ENCODE measurements around the gene SCO2.

SCO2 gene

DNA sequence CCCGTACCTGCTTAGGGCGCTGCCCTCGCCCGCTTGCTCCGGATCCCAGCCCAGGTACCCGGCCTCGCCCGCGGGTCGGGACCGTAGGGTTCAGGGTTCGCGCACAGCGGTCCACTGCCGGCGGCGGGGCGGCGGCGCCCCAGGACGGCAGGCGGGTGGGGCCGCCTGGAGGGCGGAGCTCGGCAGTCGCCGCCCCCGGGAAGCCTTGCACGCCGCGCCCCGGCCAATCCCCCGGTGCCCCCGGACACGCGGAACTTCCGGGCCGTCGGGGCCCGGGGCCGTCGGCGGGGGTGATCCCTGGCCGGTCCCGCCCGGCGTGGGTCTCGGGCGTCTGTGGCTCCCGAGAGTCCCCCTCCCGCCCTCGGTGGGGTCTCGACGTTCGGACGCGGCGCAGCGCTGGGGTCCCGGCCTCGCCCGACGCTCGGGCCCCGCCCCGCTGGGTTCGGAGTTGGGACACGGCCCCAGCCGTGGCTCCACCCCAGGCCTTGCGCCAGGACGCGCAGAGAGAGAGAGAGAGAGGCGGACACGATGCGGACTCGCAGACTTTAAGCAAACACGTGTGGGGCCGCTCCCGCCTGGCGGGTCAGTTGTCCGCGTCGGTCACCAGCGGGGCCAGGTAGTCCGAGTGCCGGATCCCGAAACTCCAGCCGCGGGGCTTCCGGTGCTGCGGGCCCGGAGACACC is 4.6 kb upstream of the SCO2 start, which contains the start of gene TYMP:
Gene TYMP (minus strand): TSS at position 116 of the 683 bp plus-strand sequence. CDS start 303 bp downstream, outside the sequence.
- DNase-seq (ENCODE audit: low read depth, low spot score): no peak
- POLR2A ChIA-PET: interaction anchor here (1.0 to 1.4 kb wide), 2 partner anchors 10 to 35 kb away, joined by 3 read pairs; no protein-coding TSS in a partner anchor
- TF ChIP-seq, protein P1, sequence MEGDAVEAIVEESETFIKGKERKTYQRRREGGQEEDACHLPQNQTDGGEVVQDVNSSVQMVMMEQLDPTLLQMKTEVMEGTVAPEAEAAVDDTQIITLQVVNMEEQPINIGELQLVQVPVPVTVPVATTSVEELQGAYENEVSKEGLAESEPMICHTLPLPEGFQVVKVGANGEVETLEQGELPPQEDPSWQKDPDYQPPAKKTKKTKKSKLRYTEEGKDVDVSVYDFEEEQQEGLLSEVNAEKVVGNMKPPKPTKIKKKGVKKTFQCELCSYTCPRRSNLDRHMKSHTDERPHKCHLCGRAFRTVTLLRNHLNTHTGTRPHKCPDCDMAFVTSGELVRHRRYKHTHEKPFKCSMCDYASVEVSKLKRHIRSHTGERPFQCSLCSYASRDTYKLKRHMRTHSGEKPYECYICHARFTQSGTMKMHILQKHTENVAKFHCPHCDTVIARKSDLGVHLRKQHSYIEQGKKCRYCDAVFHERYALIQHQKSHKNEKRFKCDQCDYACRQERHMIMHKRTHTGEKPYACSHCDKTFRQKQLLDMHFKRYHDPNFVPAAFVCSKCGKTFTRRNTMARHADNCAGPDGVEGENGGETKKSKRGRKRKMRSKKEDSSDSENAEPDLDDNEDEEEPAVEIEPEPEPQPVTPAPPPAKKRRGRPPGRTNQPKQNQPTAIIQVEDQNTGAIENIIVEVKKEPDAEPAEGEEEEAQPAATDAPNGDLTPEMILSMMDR (IDR thresholded peaks at IDR 0.05; ENCODE audit: insufficient read depth, low read length, missing control alignments): no peak

DNA sequence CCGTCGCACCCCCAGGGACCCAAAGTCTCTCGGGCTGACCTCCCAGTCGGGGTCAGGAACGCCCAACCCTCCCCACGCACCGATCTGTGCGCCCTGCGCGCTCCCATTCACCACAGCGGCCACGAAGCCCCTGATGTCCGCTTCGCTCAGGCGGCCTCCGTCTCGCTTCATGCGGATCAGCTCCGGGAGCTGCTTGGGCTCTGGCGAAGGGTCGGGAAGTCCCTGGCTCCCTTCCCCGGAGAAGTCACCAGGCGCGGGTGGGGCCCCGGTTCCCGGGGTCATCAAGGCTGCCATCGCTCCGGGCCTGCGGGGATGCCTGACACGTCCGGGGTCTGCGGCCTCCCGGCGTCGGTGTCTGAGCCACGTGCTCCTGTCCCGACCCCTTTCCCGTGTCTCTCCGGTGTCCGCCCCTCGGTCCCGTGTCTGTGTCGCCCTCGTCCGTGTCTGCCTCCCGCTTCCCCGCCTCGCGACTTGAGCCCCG is 4.1 kb upstream of the SCO2 start:
- CTCF ChIA-PET: interaction anchor here (2.7 to 3.3 kb wide), 2 partner anchors 10 to 91 kb away, joined by 9 to 20 read pairs; no protein-coding TSS in a partner anchor
- no peak for DNase-seq (ENCODE audit: low read depth, low spot score)
- POLR2A ChIA-PET: interaction anchor here (1.0 to 1.4 kb wide), 2 partner anchors 10 to 35 kb away, joined by 3 read pairs; no protein-coding TSS in a partner anchor
- TF ChIP-seq, protein P1 (IDR thresholded peaks at IDR 0.05; ENCODE audit: insufficient read depth, low read length, missing control alignments): no peak
- peak overlapping the region; percentile 42 for H3K4me3 ChIP-seq (ENCODE audit: low read depth, low read length)

More for the DNA sequence above, 4.6 kb upstream of the SCO2 start, which contains the start of gene TYMP:
- CTCF ChIA-PET: interaction anchor here (2.7 to 3.3 kb wide), 2 partner anchors 10 to 91 kb away, joined by 9 to 20 read pairs; no protein-coding TSS in a partner anchor
- peak within 1 kb of the TSS; percentile 46 for H3K4me3 ChIP-seq (ENCODE audit: low read depth, low read length)

DNA sequence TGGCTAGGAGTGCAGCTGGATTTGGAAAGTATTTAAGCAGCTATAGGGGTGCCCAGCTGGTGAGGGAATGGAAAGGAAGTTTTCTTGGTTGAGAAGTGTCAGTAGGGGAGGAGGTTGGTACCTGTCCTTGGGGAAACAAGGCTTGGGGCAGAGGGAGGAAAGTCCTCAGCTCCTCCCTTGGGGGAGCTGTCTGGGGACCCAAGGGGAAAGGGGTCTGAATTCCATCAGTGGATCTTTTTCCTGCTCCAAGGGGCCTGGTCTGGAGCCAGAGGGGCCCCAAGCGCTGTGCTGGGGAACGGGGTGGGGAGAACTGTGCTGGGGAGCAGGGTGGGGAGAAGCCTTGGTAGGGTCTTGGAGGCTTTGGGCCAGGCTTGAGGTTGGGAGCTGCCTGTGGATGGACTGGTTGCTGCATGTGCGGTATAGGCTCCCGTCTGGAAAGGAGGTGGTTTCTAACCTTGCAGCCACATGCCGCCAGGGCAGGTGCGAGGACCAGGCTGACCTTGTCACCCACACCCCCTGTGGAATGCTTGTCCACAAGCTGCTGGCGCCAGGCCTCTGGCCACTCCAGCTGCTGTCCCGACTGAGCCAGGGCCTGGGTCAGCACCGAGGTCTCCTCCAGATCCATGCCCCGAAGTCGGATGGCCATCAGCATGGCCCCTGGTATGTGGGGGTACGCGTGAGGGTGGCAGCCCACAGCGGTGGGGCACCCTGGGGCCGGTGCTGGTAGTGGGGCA is 3.5 kb upstream of the SCO2 start:
- no peak for DNase-seq (ENCODE audit: low read depth, low spot score)
- TF ChIP-seq, protein P1 (IDR thresholded peaks at IDR 0.05; ENCODE audit: insufficient read depth, low read length, missing control alignments): no peak
- CTCF ChIA-PET: interaction anchor here (1.0 to 3.3 kb wide), 5 partner anchors 11 to 277 kb away, joined by 3 to 20 read pairs (median 3); partner anchors contain the start of gene KLHDC7B
- POLR2A ChIA-PET: interaction anchor here (1.4 kb wide), 1 partner anchor 11 kb away, joined by 3 read pairs; no protein-coding TSS in a partner anchor
- H3K4me3 ChIP-seq (ENCODE audit: low read depth, low read length): no peak overlapping the region

DNA sequence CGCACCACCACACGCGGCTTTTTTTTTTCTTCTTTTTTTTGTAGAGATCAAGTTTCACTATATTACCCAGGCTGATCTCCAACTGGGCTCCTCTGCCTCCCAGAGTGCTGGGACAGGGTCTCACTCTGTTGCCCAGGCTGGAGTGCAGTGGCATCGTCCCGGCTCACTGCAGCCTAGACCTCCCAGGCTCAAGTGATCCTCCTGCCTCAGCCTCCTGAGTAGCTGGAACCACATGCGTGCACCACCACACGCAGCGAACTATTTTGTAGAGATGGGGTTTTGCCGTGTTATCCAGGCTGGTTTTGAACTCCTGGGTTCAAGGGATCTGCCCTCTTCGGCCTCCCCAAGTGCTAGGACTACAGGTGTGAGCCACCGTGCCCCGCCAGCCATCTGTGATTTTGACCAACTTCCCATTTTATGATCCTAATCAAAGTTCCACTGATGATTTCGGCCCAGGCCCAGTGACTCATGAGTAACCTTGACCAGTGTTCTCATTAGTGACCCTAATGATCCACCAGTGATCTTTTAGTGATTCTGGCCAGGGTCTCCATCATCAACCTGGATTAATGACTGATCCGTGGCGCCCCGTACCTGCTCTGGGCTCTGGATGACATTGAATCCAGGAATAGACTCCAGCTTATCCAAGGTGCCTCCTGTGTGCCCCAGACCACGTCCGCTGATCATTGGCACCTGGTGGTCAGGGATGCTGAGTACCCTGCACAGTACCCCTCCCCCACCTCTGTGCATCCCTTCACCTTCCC is 2.7 kb upstream of the SCO2 start:
- DNase-seq (ENCODE audit: low read depth, low spot score): no peak
- CTCF ChIA-PET: interaction anchor here (1.0 to 3.3 kb wide), 6 partner anchors 8 to 276 kb away, joined by 3 to 20 read pairs (median 3); partner anchors contain the start of gene KLHDC7B
- TF ChIP-seq, protein P1 (IDR thresholded peaks at IDR 0.05; ENCODE audit: insufficient read depth, low read length, missing control alignments): no peak
- POLR2A ChIA-PET: interaction anchor here (1.1 kb wide), 1 partner anchor 49 kb away, joined by 3 read pairs; no protein-coding TSS in a partner anchor
- H3K4me3 ChIP-seq (ENCODE audit: low read depth, low read length): no peak overlapping the region

DNA sequence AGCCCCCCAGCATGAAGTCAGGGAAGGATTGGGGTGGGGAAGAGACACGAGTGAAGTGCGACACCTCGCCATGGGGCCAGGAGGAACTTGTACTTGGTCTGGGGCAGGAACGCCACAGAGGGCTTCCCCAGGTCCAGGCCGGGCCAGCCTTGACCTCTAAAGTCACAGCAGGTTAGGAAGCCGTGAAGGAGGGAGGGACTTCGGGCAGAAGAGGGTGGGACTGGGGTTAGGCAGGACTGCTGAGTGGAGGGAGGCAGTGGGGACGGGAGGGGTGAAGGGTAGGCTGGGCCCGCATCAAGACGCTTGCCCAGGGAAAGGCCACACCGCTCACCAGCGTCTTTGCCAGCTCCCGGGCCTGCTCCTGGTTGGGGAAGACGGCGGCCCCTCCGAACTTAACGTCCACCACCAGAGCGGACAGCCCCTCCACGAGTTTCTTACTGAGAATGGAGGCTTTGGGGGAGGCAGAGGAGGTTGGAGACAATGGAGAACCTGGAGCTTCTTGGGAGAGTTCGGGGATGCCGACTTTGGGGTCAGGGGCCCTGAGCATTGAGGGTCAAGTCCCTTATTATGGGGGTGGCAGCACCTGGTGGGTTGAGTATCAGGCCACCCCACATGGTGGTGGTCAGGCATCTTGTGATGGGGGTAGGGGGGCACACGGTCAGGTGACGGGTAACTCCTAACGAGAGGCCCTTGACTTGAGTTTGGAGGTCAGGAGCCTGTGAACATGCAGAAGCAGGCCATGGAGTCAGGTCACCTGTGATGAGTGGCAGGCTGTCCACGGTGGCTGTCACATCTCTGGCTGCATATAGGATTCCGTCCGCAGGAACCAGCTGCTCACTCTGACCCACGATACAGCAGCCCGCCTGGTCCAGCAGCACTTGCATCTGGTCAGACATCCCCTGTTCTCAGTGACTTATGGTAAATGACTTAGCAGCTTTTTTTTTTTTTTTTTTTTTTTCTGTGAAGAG is 1.7 kb upstream of the SCO2 start:
- CTCF ChIA-PET: interaction anchor here (1.3 to 3.3 kb wide), 5 partner anchors 9 to 94 kb away, joined by 3 to 25 read pairs (median 9); partner anchors contain the start of gene KLHDC7B
- no peak for DNase-seq (ENCODE audit: low read depth, low spot score)

More for the DNA sequence above, 1.7 kb upstream of the SCO2 start:
- TF ChIP-seq, protein P1 (IDR thresholded peaks at IDR 0.05; ENCODE audit: insufficient read depth, low read length, missing control alignments): no peak
- H3K4me3 ChIP-seq (ENCODE audit: low read depth, low read length): peak overlapping the region; percentile 80
- POLR2A ChIA-PET: interaction anchor here (1.1 kb wide), 1 partner anchor 50 kb away, joined by 3 read pairs; no protein-coding TSS in a partner anchor

All from AG04449 (cell line).